GDM1 (cell line): ENCODE measurements around the gene KRTAP4-4.
A peak's percentile ranks its signal among the peaks of the same experiment; 100 is the strongest.
"Not testable (repeated sequence)": the region's sequence is repeated elsewhere in the genome, so short reads cannot be mapped to it uniquely, and the experiment has no call there.

ENCODE experiments used
- DNase-seq: peaks from one replicate; lab custom pipeline; 2025; lab: John Stamatoyannopoulos, UW

The KRTAP4-4 gene

DNA sequence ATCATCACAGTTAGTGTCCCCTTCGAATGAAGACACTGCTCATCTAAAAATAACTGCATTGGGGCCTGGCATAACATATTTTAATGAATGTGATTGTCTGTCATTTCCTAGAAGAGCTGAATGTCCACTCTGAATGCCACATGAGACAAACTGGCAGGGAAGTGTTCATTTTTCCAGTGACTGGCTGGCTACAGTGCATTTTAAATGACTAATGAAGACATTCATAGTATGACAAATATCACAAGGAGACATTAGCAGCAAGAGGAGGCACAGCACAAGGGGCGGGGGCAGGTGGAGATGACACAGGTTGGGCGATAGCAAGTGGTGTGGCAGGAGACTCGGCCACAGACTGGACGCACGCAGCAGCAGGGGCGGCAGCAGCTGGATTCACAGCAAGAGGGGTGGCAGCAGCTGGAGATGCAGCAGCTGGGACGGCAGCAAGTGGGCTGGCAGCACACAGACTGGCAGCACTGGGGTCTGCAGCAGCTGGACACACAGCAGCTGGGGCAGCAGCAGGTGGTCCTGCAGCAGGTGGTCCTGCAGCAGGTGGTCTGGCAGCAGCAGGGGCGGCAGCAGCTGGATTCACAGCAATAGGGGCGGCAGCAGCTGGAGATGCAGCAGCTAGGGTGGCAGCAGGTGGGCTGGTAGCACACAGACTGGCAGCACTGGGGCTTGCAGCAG, 11.4 kb downstream of the KRTAP4-4 start:
- DNase-seq, result not testable (repeated sequence)

DNA sequence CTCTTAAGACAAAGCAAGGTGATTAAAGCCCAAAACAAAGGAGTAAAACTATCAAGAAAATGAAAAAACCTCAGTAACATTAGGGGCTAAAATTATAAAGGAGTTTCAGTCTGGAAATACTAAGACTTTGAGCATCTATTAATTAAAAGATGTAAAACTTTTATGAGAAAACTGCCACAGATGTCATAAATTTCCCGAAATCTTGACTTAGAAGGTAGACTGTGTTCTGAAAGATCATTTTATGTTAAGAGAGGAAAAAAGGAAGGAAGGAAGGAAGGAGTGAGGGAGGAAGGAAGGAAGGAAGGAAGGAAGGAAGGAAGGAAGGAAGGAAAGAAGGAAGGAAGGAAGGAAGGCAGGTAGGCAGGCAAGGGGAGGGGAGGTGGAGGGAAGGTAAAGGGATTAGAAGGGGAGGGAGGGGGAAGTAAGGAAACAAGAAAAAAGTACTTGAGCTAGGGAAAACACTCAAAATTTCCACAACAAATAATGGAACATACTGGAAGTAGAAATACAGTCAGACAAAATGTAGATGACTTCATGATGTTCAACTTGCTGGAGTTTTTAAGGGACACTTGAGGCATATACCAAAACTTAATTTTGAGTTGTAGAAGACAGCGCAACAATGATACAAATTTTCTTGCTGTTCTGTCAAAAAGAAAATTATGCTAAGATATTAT, 12.9 kb downstream of the KRTAP4-4 start:
- no peak for DNase-seq

DNA sequence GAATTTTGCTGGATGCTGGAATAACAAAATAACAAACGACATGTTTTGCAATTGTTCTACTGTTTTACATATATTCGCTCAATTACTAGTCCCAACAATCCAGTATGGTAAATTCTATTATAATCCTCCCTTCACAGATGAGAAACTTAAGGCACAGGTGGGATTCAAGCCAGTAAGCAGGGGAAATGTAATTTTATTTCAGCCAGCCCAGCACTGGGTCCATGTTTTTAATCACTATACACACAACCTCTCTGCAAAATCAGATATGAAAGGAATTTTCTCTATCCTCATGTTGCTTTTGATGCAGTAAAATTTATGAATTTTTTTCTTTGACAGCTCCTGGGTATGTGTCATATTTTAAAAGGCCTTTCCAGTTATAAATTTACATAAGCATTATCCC, 15.3 kb downstream of the KRTAP4-4 start:
- DNase-seq, result no peak

DNA sequence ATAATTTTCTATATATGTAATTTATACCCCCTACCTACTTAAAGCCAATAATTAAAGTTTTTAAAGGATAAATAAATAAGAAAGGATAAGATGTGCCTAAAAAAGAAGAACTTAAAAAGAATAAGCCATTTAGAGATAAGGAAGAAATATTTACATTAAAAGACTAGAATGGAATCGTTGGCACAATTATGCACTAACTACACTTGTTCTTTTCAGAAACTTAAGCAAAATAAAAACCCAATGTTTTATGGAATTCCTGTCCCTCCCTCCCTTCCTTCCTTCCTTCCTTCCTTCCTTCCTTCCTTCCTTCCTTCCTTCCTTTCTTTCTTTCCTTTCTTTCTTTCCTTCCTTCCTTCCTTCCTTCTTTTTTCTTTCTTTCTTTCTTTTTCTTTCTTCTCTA, 15.7 kb downstream of the KRTAP4-4 start:
- DNase-seq, result no peak

DNA sequence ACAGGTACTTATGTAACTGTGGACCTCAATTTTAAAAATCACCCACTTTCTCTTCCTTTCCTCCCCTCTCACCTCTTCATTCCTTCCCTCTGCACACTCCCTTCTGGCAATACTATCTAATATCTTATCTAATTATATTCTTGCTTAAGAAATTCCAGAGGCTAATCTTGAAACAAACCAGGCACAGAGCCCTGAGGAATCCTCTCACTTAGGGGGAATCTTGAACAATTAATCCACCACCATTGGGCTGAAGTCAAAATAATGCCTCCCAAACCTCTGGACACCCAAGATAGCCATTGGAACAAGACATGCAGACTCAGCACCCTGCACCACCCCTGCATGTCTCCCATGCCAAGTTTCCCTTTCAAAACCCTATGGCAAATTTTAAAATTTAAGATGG, 19.2 kb downstream of the KRTAP4-4 start:
- DNase-seq, result no peak

DNA sequence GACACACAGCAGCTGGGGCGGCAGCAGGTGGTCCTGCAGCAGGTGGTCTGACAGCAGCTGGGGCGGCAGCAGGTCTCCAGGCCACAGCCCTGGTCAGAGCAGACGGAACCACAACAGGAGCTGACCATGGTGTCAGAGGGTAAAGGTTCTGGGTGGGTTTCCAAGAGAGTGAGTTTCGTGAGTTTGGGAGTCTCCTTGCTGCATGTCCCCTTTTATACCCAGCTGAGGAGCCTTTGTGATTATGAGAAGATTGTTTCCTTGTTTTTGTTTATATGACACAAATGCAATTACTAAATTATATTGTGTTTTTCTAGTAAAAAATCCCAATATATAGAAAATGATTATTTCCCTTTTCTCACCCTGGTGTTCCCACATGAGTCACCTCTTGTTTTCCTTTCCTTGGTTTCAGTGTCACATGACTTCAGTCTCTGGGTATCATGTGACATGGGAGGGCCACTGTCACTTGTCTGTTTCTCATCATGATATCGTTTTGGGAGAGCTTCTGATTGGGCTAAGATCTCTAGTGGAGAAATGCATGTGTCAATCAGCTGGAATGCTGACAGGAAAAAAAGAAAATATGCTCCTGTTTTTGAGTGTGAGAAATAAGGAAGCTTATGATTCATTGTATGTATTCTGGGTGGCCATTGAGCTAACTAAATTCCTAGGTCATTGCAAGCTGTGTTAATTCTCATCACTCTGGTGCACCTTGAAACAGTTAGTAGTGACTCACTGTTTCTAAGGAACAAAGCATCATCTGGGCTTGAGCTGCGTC, 20.0 kb downstream of the KRTAP4-4 start, which contains the start of gene KRTAP4-6:
Gene KRTAP4-6, minus strand, starts transcription at position 185 of the 772 bp plus-strand sequence. Its CDS starts 57 bp downstream, at position 128.
- DNase-seq, result no peak

DNA sequence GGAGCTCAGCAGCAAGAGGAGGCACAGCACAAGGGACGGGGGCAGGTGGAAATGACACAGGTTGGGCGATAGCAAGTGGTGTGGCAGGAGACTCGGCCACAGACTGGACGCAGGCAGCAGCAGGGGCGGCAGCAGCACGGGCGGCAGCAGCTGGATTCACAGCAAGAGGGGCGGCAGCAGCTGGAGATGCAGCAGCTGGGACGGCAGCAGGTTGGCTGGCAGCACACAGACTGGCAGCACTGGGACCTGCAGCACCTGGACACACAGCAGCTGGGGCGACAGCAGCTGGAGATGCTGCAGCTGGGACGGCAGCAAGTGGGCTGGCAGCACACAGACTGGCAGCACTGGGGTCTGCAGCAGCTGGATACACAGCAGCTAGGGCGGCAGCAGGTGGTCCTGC, 20.7 kb downstream of the KRTAP4-4 start:
- DNase-seq, result not testable (repeated sequence)

DNA sequence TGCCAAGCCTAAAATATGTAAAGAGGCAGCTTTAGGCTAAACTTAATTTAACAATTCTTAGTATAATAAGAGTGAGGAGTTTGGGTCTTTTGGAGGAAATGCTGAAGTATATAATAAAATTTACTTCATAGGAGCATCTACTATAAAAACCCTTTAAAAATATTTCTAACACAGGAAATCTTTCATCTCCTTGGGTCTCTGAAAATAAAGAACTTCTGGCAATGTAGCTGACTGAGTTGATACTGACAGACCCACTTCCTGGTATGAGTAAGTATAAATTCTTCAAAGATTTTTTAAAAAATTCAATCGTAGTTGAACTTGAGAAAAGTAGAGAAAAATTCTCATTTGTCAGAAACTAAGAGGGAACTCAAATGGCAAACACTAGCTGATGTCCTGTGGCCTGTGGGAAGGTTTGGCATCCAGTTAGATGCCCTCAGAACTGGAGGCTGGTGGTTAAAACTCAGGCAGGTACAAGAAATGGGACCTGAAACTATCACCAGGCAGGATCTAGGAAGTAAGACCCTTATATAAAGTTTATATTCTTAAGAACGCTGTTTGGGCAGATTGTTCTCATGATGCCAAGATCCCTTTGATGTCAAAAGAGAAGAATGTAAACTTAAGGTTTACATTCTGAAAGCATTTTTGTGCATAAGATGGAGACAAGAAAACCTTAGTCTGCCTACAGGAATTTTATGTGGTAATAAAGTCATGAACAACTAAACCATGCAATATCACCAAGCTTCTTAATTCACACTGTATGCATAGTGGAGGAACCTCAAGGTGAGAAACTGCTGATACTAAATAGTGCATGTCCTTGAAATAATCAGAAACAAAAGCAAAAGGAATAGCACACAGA, 26.4 kb downstream of the KRTAP4-4 start:
- no peak for DNase-seq

DNA sequence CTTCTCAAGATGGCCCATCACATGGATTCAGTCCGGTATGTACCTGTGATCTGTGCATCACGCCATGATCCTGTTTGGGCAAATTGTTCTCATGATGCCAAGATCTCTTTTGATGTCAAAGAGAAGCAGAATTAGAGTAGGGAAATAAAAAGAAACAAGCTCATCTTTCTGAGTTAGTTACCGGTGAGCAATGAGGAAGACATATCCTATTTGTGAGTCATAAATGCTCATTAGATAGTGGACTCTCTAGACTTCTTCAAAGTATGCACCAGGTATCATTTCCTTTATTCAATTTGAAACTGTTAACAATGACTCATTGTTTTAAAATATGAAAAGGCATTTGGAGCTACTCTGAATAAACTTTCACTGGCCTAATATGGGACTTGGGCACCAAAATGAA, 28.6 kb downstream of the KRTAP4-4 start:
- DNase-seq, result no peak

DNA sequence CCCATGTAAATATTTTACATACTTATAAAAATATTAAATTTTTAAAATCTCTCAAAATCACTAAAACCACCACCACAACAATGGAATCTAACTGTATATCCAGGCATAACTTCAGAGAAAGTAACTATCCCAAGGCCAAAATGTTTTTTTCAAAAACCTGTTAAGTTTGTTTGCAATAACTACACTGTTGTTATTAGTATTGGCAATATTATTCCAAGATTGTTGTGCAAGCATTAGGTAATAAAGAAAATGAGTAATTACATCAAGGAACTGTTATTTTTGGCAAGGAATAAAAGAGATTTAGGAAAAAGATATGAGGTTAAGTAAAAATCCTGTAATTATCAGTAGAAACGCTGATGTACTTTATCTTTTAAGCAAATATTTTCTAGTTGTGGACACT, 33.2 kb downstream of the KRTAP4-4 start:
- no peak for DNase-seq

DNA sequence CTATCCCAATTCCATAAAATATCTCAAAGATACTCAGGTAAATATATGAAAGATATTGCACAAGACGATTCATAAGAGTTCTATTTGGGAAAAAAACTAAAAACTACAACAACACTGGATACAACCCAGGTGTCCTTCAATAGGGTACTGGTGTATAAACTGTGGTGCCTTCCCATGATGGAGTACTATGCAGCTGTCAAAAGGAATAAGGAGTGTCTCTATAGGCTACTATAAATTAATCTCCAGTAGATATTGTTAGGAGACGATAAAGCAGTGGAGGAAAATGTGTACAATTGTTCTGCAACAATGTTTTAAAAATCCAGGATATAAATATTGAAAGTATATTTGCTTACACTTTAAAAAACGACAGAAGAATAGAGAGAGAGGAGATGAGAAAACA, 34.1 kb downstream of the KRTAP4-4 start:
- DNase-seq, result no peak

DNA sequence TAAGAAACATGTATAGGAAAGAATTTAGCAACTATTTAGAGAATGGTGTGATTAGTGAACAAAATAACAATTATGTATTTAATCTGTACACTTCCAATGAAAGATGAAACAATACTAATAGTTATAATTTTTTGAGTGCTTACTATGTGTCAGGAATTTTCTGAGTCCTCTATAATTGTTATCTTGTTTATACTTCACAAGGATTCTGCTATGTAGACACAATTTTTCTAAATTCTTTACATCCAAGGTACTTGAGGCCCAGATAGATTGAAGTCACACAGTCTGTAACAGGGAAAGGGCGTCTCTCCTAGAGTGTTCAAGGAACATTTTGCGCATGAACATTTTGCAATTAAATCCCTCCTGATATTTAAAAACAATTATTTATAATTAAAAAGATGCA, 35.5 kb downstream of the KRTAP4-4 start:
- no peak for DNase-seq

DNA sequence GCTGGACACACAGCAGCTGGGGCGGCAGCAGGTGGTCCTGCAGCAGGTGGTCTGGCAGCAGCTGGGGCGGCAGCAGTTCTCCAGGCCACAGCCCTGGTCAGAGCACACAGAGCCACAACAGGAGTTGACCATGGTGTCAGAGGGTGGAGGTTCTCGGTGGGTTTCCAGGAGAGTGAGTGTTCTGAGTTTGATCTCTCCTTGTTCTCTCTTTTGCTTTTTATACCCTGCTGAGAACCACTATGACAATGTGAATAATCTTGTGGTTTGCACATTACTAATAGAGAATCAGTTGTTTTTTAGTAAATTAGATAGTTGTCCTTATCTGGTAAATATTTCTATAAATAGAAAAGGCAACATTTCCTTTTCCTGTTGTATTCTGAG, 36.6 kb downstream of the KRTAP4-4 start, which contains the start of gene KRTAP4-12:
Gene KRTAP4-12, minus strand, starts transcription at position 192 of the 381 bp plus-strand sequence. Its CDS starts 60 bp downstream, at position 132.
- DNase-seq, result not testable (repeated sequence)

DNA sequence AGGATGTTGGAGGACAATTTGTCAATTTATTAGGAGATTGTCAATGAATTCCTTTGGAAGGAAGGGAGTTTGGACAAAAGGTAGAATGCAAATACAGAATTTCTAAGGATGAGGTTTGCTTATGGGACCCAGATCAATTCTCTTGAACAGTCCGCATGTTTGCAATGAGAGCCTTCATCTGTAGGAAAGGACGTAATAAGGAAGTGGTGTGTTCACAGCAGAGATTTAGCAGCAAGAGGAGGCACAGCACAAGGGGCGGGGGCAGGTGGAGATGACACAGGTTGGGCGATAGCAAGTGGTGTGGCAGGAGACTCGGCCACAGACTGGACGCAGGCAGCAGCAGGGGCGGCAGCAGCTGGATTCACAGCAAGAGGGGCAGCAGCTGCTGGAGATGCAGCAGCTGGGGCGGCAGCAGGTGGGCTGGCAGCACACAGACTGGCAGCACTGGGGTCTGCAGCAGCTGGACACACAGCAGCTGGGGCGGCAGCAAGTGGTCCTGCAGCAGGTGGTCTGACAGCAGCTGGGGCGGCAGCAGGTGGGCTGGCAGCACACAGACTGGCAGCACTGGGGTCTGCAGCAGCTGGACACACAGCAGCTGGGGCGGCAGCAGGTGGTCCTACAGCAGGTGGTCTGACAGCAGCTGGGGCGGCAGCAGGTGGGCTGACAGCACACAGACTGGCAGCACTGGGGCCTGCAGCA, 37.1 kb downstream of the KRTAP4-4 start:
- DNase-seq, result not testable (repeated sequence)

DNA sequence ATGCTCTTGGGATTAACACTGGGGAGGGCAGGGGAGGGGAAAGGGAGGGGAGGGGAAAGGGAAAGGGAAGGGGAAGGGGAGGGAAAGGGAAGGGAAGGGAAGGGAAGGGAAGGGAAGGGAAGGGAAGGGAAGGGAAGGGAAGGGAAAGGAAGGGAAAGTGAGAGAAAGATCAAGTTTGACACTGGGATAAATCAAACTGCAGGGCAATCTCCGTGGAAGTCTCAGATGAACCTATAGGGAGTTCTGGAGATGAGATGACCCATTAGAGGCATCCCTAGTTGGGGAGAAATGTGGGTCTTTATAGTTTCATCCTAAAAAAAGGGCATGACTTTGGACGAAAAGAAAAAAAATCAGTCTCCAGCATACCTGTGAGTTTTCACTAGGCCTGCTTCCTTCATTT, 38.8 kb downstream of the KRTAP4-4 start:
- DNase-seq, result no peak

DNA sequence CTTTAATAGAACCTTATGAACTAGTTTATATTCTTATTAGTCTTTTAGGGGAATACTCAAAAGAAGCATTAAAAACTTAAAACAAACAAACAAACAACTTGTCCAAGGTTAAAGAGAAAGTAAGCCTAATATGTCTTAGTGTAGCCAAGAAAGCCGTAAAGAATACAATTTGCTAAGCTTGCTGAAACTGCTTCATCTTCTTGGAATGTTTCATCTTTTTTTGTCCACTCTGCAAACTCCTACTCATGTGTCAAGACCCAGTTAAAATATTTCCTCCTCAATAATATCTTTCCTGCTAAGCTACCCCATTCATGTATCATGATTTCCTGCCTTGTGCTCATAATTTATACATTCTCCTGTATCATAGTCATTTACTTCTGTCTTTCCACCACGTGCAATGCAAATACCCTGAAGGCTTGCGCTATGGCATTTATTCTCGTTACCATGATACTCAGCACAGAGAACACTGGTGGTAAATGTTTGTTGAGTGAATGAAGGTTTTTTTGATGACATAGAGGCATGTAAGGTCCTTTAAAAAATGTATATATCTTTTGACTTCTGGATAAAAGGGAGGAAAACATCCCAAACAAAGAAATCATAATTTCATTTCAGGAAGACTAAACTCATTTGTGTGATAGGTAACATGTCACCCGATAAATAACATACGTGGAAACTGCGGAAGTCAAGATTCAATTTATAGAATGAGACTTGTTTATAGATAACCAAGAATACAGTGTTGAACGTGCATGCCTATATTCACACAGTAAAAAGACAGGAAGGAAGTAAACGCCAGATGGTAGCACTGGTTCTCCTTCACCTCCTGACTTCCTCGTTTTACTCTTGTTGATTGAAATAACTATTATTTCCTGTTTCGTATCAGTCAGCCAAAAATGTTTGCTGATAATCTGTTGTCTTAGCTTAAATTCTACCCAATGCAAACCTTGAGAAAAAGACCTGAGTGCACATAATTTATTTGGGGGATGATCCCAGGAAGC, 40.6 kb downstream of the KRTAP4-4 start:
- peak; percentile 51 for DNase-seq

DNA sequence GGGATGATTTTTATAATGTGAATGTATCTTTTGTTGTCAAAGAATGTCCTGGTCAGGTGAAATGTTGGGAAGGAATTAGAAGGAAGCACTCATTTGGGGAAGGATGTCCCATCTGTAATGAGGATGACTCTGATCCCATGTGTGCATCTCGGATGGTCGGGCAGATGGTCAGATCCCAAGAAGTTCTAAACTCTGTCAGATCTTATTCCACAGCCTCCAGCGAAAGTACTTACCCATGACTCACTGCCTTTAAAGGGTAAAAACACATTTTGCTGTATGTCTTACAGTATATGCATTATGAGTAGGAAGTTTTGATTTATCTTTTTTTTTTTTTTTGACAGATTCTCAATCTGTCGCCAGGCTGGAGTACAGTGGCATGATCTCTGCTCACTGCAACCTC, 41.8 kb downstream of the KRTAP4-4 start:
- no peak for DNase-seq

DNA sequence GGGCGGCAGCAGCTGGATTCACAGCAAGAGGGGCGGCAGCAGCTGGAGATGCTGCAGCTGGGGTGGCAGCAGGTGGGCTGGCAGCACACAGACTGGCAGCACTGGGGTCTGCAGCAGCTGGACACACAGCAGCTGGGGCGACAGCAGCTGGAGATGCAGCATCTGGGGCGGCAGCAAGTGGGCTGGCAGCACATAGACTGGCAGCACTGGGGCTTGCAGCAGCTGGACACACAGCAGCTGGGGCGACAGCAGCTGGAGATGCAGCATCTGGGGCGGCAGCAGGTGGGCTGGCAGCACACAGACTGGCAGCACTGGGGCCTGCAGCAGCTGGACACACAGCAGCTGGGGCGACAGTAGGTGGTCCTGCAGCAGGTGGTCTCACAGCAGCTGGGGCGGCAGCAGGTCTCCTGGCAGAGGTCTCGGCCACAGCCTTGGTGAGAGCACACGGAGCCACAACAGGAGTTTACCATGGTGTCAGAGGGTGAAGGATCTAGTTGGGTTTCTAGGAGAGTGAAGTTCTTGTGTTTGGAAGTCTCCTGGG, 42.6 kb downstream of the KRTAP4-4 start, which contains the start of gene KRTAP4-11:
Gene KRTAP4-11, minus strand, starts transcription at position 528 of the 541 bp plus-strand sequence. Its CDS starts 58 bp downstream, at position 470.
- not testable (repeated sequence) for DNase-seq

DNA sequence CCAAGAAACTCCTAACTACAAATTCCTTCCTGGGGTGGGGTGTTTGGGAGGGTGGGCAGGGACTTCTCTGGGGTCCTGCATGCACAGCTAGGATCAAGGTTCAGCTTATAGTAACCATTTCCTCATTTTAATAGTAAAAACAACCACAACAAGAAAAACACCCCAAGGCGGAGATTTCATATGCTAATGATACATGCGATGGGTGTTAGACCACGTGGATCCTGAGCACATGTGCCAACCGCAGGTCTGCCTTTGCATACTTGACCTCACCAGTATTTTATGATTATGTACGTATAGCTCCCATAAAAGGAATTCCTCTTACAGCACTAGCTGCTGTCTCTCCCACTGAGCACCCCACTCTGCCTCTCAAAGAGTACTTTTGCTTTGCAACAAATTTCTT, 44.3 kb downstream of the KRTAP4-4 start:
- DNase-seq, result no peak
